ENCODE data around the gene HDAC7. TPM values are rescaled to one million over a fixed set of nuclear protein-coding genes. Genes with fewer than 3 reads are reported as not detected.

HDAC7 gene
- total RNA-seq, 2 donors from 2014 or later, result 27.3 to 29.7 TPM

- Histone ChIP-seq H3K27me3 (no peaks in the 10 kb centered on the region), H3K9me3 (no peaks in the 10 kb centered on the region), H3K9ac (ENCODE audit: low read depth in 2 of 2, low read length in 2 of 2) (no peak overlapping the region), H3K4me3 (no peak overlapping the region), H3K4me1 (peaks cover 6% of the 10 kb centered on the region), H3K27ac (no peak overlapping the region), H3K36me3 (no peaks in the 10 kb centered on the region)
- TF ChIP-seq, protein P1, sequence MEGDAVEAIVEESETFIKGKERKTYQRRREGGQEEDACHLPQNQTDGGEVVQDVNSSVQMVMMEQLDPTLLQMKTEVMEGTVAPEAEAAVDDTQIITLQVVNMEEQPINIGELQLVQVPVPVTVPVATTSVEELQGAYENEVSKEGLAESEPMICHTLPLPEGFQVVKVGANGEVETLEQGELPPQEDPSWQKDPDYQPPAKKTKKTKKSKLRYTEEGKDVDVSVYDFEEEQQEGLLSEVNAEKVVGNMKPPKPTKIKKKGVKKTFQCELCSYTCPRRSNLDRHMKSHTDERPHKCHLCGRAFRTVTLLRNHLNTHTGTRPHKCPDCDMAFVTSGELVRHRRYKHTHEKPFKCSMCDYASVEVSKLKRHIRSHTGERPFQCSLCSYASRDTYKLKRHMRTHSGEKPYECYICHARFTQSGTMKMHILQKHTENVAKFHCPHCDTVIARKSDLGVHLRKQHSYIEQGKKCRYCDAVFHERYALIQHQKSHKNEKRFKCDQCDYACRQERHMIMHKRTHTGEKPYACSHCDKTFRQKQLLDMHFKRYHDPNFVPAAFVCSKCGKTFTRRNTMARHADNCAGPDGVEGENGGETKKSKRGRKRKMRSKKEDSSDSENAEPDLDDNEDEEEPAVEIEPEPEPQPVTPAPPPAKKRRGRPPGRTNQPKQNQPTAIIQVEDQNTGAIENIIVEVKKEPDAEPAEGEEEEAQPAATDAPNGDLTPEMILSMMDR (IDR thresholded peaks at IDR 0.05), result no peak
- intact Hi-C loops (cut with DNase I), result no loop called here
- DNase-seq, result no peak
These were observed 73.6 kb downstream of the HDAC7 start for GRCh38 chr12:47746073-47746472.

- Histone ChIP-seq H3K27me3 (no peaks in the 10 kb centered on the region), H3K4me1 (peaks cover 6% of the 10 kb centered on the region), H3K27ac (no peak overlapping the region), H3K9me3 (no peaks in the 10 kb centered on the region), H3K4me3 (no peak overlapping the region), H3K9ac (ENCODE audit: low read depth in 2 of 2, low read length in 2 of 2) (no peak overlapping the region), H3K36me3 (no peaks in the 10 kb centered on the region)
- TF ChIP-seq, protein P1 (IDR thresholded peaks at IDR 0.05), result no peak
- intact Hi-C loops (cut with DNase I), result no loop called here
- no peak for DNase-seq
These were observed 74.1 kb downstream of the HDAC7 start for GRCh38 chr12:47745485-47746041.

DNA sequence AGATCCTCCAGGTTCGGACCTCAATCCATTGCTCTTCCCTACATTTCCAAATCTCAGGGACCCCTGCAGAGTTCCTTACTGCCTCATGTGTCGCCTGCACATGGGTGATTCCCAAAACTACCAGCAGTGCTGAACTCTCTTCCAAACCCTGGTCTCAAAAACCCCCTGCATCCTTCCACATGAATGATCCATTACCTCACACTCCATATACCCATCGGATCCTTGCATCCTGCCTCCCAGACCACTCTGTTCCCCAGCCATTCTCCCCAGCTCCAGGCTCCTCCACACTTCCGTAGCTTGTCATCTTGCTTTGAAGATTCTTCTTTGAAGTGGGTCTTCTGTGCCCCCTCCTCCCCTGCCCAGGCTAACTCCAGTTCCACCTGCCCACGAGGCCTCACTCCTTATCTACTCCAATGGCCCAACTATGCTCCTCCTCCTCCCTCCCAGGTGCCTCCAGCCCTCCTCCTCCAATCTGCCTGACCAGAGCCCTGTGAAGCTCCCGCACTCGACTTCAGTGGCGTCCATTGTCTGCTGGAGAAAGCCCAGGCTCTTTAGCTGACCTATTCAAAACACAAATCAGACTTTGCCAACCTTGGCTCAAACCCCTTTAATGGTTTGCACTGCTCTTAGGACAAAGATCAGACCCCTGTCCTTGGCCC, 74.8 kb downstream of the HDAC7 start:
- H3K4me1 ChIP-seq, result peaks cover 6% of the 10 kb centered on the region
- TF ChIP-seq, protein P1 (IDR thresholded peaks at IDR 0.05), result no peak
- no peaks in the 10 kb centered on the region for H3K36me3 ChIP-seq
- intact Hi-C loops (cut with DNase I), result no loop called here
- H3K27me3 ChIP-seq, result no peaks in the 10 kb centered on the region
- no peak overlapping the region for H3K4me3 ChIP-seq
- no peaks in the 10 kb centered on the region for H3K9me3 ChIP-seq
- no peak overlapping the region for H3K27ac ChIP-seq
- no peak overlapping the region for H3K9ac ChIP-seq (ENCODE audit: low read depth in 2 of 2, low read length in 2 of 2)
- DNase-seq, result no peak

- intact Hi-C loops (cut with DNase I), result no loop called here
- Histone ChIP-seq H3K27ac (no peak overlapping the region), H3K36me3 (no peaks in the 10 kb centered on the region), H3K4me1 (peaks cover 6% of the 10 kb centered on the region), H3K9ac (ENCODE audit: low read depth in 2 of 2, low read length in 2 of 2) (no peak overlapping the region), H3K27me3 (no peaks in the 10 kb centered on the region), H3K9me3 (no peaks in the 10 kb centered on the region), H3K4me3 (no peak overlapping the region)
- peak; percentile 80 for DNase-seq
- TF ChIP-seq, protein P1 (IDR thresholded peaks at IDR 0.05), result peak; percentile 64
These were observed 75.6 kb downstream of the HDAC7 start for GRCh38 chr12:47744005-47744651.

GRCh38 chr12:47743311-47743860, 76.3 kb downstream of the HDAC7 start:
- no peak for DNase-seq
- Histone ChIP-seq H3K4me1 (peaks cover 6% of the 10 kb centered on the region), H3K9me3 (no peaks in the 10 kb centered on the region), H3K36me3 (no peaks in the 10 kb centered on the region), H3K27ac (no peak overlapping the region), H3K4me3 (no peak overlapping the region), H3K27me3 (no peaks in the 10 kb centered on the region), H3K9ac (ENCODE audit: low read depth in 2 of 2, low read length in 2 of 2) (no peak overlapping the region)
- intact Hi-C loops (cut with DNase I), result loop anchor here (2.0 kb wide), 2 partner anchors 23 to 35 kb away; no protein-coding TSS in a partner anchor
- TF ChIP-seq, protein P1 (IDR thresholded peaks at IDR 0.05), result no peak
